B cell (primary cell): ENCODE measurements around the gene SPOCK1. TPM values are rescaled to one million over a fixed set of nuclear protein-coding genes. Genes with fewer than 3 reads are reported as not detected.

Source experiments
- ATAC-seq: fragments of 200-7000 bp; cut with Tn5 transposase; one replicate; pipeline ENCODE4 v1.10.0; 2021; ENCODE audit warnings: low read depth, mild to moderate bottlenecking, moderate number of reproducible peaks, moderate library complexity
- CTCF ChIA-PET: fragments of 350-600 bp; sonication (Branson Sonifier 250); formaldehyde crosslinking; loops from one replicate; lab custom pipeline; 2021; ENCODE audit warnings: antibody characterized with exemption, inconsistent platforms; lab: Charles Lee
- POLR2A ChIA-PET: fragments of 350-600 bp; sonication (Branson Sonifier 250); formaldehyde crosslinking; loops from one replicate; lab custom pipeline; 2021; ENCODE audit warnings: antibody characterized with exemption; lab: Charles Lee
- DNase-seq: peaks from one replicate; pipeline ENCODE4 v3.0.0; 2013
- H2AFZ ChIP-seq: 2 replicates; pipeline ENCODE4 v1.6.1; 2012; ENCODE audit warnings: mild to moderate bottlenecking, low read depth, low read length; ENCODE audit not compliant: insufficient read depth, poor library complexity, severe bottlenecking
- H3K27ac ChIP-seq, 2 donors: 1 replicate in 1 of 2; 2 replicates in 1 of 2; pipeline ENCODE4 v1.5.1; 2012 to 2013; ENCODE audit warnings: low read length in 2 of 2, mild to moderate bottlenecking in 2 of 2, moderate library complexity in 1 of 2
- H3K27me3 ChIP-seq, 4 experiments: fragments of 200-600 bp in 1 of 4; sonication (generic) in 1 of 4; replicated peaks in 1 of 4; 1 replicate in 2 of 4; 2 replicates in 2 of 4; pipeline versions ENCODE4 v1.6.1 to v1.7.0; 2013 to 2016; ENCODE audit warnings: low read length in 3 of 4, mild to moderate bottlenecking in 2 of 4, mixed read lengths in 1 of 4, moderate library complexity in 1 of 4; ENCODE audit not compliant: insufficient read depth in 4 of 4, control insufficient read depth in 3 of 4; ENCODE audit errors: control extremely low read depth in 1 of 4
- H3K36me3 ChIP-seq, 2 experiments: replicated peaks in 1 of 2; 1 replicate in 1 of 2; 2 replicates in 1 of 2; pipeline versions ENCODE4 v1.6.1 to v1.7.1; 2013; ENCODE audit warnings: low read length in 1 of 2; ENCODE audit not compliant: insufficient read depth in 2 of 2, control insufficient read depth in 1 of 2; ENCODE audit errors: control extremely low read depth in 1 of 2, extremely low read depth in 1 of 2
- H3K4me1 ChIP-seq, 2 donors: fragments of 200-600 bp in 1 of 2; sonication (generic) in 1 of 2; 1 replicate in 1 of 2; 2 replicates in 1 of 2; pipeline versions ENCODE4 v1.5.1 to v1.6.1; 2013 to 2017; ENCODE audit warnings: low read length in 2 of 2; ENCODE audit not compliant: control insufficient read depth in 2 of 2, insufficient read depth in 2 of 2
- H3K4me2 ChIP-seq: replicated peaks from 2 replicates; pipeline ENCODE3; 2012; ENCODE audit warnings: mild to moderate bottlenecking, low read depth, low read length; ENCODE audit not compliant: poor library complexity, severe bottlenecking
- H3K4me3 ChIP-seq, 5 experiments: fragments of 200-600 bp in 1 of 5; sonication (generic) in 1 of 5; 1 replicate in 3 of 5; 2 replicates in 2 of 5; pipeline versions ENCODE4 v1.5.1 to v1.7.0; 2011 to 2016; ENCODE audit warnings: low read length in 4 of 5, mild to moderate bottlenecking in 4 of 5, low read depth in 2 of 5, control low read depth in 1 of 5, moderate library complexity in 1 of 5; ENCODE audit not compliant: insufficient read depth in 1 of 5; ENCODE audit errors: control extremely low read depth in 1 of 5, extremely low read depth in 1 of 5
- H3K79me2 ChIP-seq: fragments of 200-600 bp; sonication (generic); one replicate; pipeline ENCODE4 v1.6.0; 2016; ENCODE audit warnings: low read length; ENCODE audit not compliant: control insufficient read depth, insufficient read depth
- H3K9ac ChIP-seq: fragments of 200-600 bp; sonication (generic); 2 replicates; pipeline ENCODE4 v1.6.1; 2017; ENCODE audit warnings: mild to moderate bottlenecking, low read length, moderate library complexity
- H3K9me3 ChIP-seq, 3 donors: one replicate each; pipeline versions ENCODE4 v1.6.1 to v1.7.1; 2013; ENCODE audit warnings: low read length in 2 of 3; ENCODE audit not compliant: control insufficient read depth in 2 of 3, insufficient read depth in 1 of 3; ENCODE audit errors: control extremely low read depth in 1 of 3
- H4K20me1 ChIP-seq: 2 replicates; pipeline ENCODE4 v1.6.0; 2012; ENCODE audit warnings: mild to moderate bottlenecking, low read length; ENCODE audit not compliant: insufficient read depth, control insufficient read depth, poor library complexity, severe bottlenecking
- H3K27ac Mint-ChIP-seq: one replicate; pipeline ENCODE4 v1.8.0; 2021; ENCODE audit warnings: mixed read lengths
- H3K27me3 Mint-ChIP-seq: one replicate; pipeline ENCODE4 v1.8.0; 2021; ENCODE audit warnings: mixed read lengths
- H3K4me1 Mint-ChIP-seq: one replicate; pipeline ENCODE4 v1.8.0; 2021; ENCODE audit warnings: mixed read lengths
- H3K4me3 Mint-ChIP-seq: one replicate; pipeline ENCODE4 v1.8.0; 2021; ENCODE audit warnings: mixed read lengths
- H3K9me3 Mint-ChIP-seq: one replicate; pipeline ENCODE4 v1.8.0; 2022; ENCODE audit warnings: mixed read lengths; ENCODE audit not compliant: insufficient read depth
- CTCF ChIP-seq: fragments of 200-600 bp; IDR thresholded peaks from one replicate; pipeline ENCODE4 v1.8.0; 2022; ENCODE audit warnings: antibody characterized with exemption, mild to moderate bottlenecking
- EZH2 ChIP-seq: IDR thresholded peaks from 2 replicates; pipeline ENCODE4 v1.6.1; 2012; ENCODE audit warnings: borderline replicate concordance, low read depth, mild to moderate bottlenecking, moderate library complexity, low read length; ENCODE audit not compliant: insufficient read depth, poor library complexity, severe bottlenecking
- WGBS: methylation state at CpG from one replicate; pipeline ENCODE4 v1.1.5; 2013; ENCODE audit warnings: missing lambda C conversion rate; ENCODE audit not compliant: insufficient coverage; 5-methylcytosine and 5-hydroxymethylcytosine counted together
- intact Hi-C: fragments of 100-400 bp; cut with micrococcal nuclease; formaldehyde crosslinking; loops from one replicate; pipeline ENCODE4 v1.10.0; 2022
- polyA plus RNA-seq: library from polyadenylated mRNA; depleted of rRNA; stranded (reverse); fragments of >200 nt; gene quantifications from 2 replicates; pipeline ENCODE4 v1.2.3, GENCODE V29; 2012
- total RNA-seq, 2 donors: library from RNA; stranded (reverse); fragments of 120-200 nt in 1 of 2; gene quantifications; 1 replicate in 1 of 2; 2 replicates in 1 of 2; pipeline versions ENCODE4 v1.2.3 to v1.2.4, GENCODE V29; 2013 to 2022

SPOCK1 gene
- total and polyA plus RNA-seq, 2 donors (not counting 1 experiment from before 2014, with no cell fraction given) = not detected

GRCh38 chr5:137441476-137441875 is 57.6 kb downstream of the SPOCK1 start:
- intact Hi-C loops = no loop called here
- H4K20me1 ChIP-seq = no peaks in the 10 kb centered on the region
- no peaks in the 10 kb centered on the region for H3K9me3 ChIP-seq
- no peak overlapping the region for H3K27ac Mint-ChIP-seq
- H3K4me3 Mint-ChIP-seq = no peak overlapping the region
- H3K27ac ChIP-seq = no peak overlapping the region
- no peak overlapping the region for H2AFZ ChIP-seq
- CTCF ChIA-PET = no interaction called here
- H3K4me3 ChIP-seq = no peak overlapping the region
- H3K36me3 ChIP-seq = no peaks in the 10 kb centered on the region
- no peak for TF ChIP-seq CTCF
- TF ChIP-seq EZH2 = no peak
- no peaks in the 10 kb centered on the region for H3K4me1 ChIP-seq
- DNase-seq = no peak
- no peak for ATAC-seq
- H3K27me3 ChIP-seq = no peaks in the 10 kb centered on the region
- H3K4me1 Mint-ChIP-seq = no peaks in the 10 kb centered on the region
- no peaks in the 10 kb centered on the region for H3K9me3 Mint-ChIP-seq
- H3K79me2 ChIP-seq = no peaks in the 10 kb centered on the region
- no peak overlapping the region for H3K4me2 ChIP-seq
- H3K9ac ChIP-seq = no peak overlapping the region
- POLR2A ChIA-PET = no interaction called here
- no CpG with 5 or more reads among the region's 2 CpGs for WGBS
- peaks cover 8% of the 10 kb centered on the region for H3K27me3 Mint-ChIP-seq

GRCh38 chr5:137440795-137441194 is 58.3 kb downstream of the SPOCK1 start:
- no peaks in the 10 kb centered on the region for H3K79me2 ChIP-seq
- H4K20me1 ChIP-seq = no peaks in the 10 kb centered on the region
- H3K36me3 ChIP-seq = no peaks in the 10 kb centered on the region
- no peaks in the 10 kb centered on the region for H3K9me3 ChIP-seq
- intact Hi-C loops = no loop called here
- TF ChIP-seq EZH2 (no peak), CTCF (no peak)
- ChIA-PET CTCF (interaction anchor here (0.8 kb wide), 1 partner anchor 1012 kb away, joined by 3 read pairs; no protein-coding TSS in a partner anchor), POLR2A (no interaction called here)
- H3K9ac ChIP-seq = no peak overlapping the region
- no peak overlapping the region for H3K4me3 ChIP-seq
- H3K27me3 Mint-ChIP-seq = peaks cover 8% of the 10 kb centered on the region
- DNase-seq (no peak), ATAC-seq (no peak)
- no peak overlapping the region for H3K4me3 Mint-ChIP-seq
- no peaks in the 10 kb centered on the region for H3K9me3 Mint-ChIP-seq
- H3K4me1 ChIP-seq = no peaks in the 10 kb centered on the region
- H3K27me3 ChIP-seq = no peaks in the 10 kb centered on the region
- H3K4me1 Mint-ChIP-seq = no peaks in the 10 kb centered on the region
- no peak overlapping the region for H2AFZ ChIP-seq
- no peak overlapping the region for H3K27ac Mint-ChIP-seq
- no peak overlapping the region for H3K4me2 ChIP-seq
- WGBS = 93% methylated on average over 2 of the region's 3 CpGs
- no peak overlapping the region for H3K27ac ChIP-seq
